Suppressor macrophage (primary cell): Measurements from ENCODE around the gene HCN2.
"Not testable (repeated sequence)": the region's sequence is repeated elsewhere in the genome, so short reads cannot be mapped to it uniquely, and the experiment has no call there.

Experiments
- DNase-seq, 4 experiments: peaks; one replicate each; pipeline ENCODE4 v3.0.0-alpha.2; 2020 to 2022

Gene HCN2

GRCh38 chr19:571566-571974, 18.1 kb upstream of the HCN2 start:
- peak in 3 of 4 experiments; percentile 52 to 57 (median 55) for DNase-seq

- DNase-seq: peak; percentile 99 to 100 (median 100)
Measured at GRCh38 chr19:572140-572742, 17.4 kb upstream of the HCN2 start, which contains the start of gene BSG. Gene BSG (plus strand): TSS chr19:572596. CDS start chr19:572635, 39 bp downstream.

- DNase-seq: peak; percentile 39 to 65 (median 57)
Measured at GRCh38 chr19:572743-573518, 16.8 kb upstream of the HCN2 start.

GRCh38 chr19:573519-573825, 16.2 kb upstream of the HCN2 start:
- DNase-seq: no peak

- DNase-seq: peak in 1 of 4 experiments; percentile 20
Measured at GRCh38 chr19:574658-575526, 14.8 kb upstream of the HCN2 start.

- no peak for DNase-seq
Measured at GRCh38 chr19:575527-576506, 13.9 kb upstream of the HCN2 start.

- no peak for DNase-seq
Measured at GRCh38 chr19:576768-577438, 12.8 kb upstream of the HCN2 start.

GRCh38 chr19:577439-578392, 12.0 kb upstream of the HCN2 start:
- no peak for DNase-seq

GRCh38 chr19:579111-579841, 10.4 kb upstream of the HCN2 start:
- DNase-seq: no peak

- DNase-seq: no peak
Measured at GRCh38 chr19:579842-580155, 9.9 kb upstream of the HCN2 start.

GRCh38 chr19:580274-580835, 9.3 kb upstream of the HCN2 start:
- no peak for DNase-seq

GRCh38 chr19:581399-582111, 8.1 kb upstream of the HCN2 start:
- no peak for DNase-seq

GRCh38 chr19:582497-583197, 7.0 kb upstream of the HCN2 start:
- peak; percentile 36 to 58 (median 53) for DNase-seq

GRCh38 chr19:583198-583967, 6.3 kb upstream of the HCN2 start:
- no peak for DNase-seq

GRCh38 chr19:583968-584239, 5.8 kb upstream of the HCN2 start:
- no peak for DNase-seq

GRCh38 chr19:584240-585001, 5.3 kb upstream of the HCN2 start:
- DNase-seq: peak; percentile 42 to 73 (median 54)

GRCh38 chr19:585146-585545, 4.5 kb upstream of the HCN2 start:
- not testable (repeated sequence) for DNase-seq
